Measurements from ENCODE around the gene CDH13.

- TF ChIP-seq ZNF140 (tag by site-specific recombination; IDR thresholded peaks at IDR 0.05) (no peak), ZNF274 (IDR thresholded peaks at IDR 0.05; ENCODE audit: low read length) (no peak), ZNF274 (tag by site-specific recombination; IDR thresholded peaks at IDR 0.05; ENCODE audit: borderline replicate concordance) (no peak), REST (tag by site-specific recombination; IDR thresholded peaks at IDR 0.05) (no peak)
These were observed 642.3 kb downstream of the CDH13 start for GRCh38 chr16:83269048-83269447.

Measured in HEK293 (cell line).